Upper lobe of left lung (tissue), 6 donors: Measurements from ENCODE around the gene PHLDA1. TPM values are rescaled to one million over a fixed set of nuclear protein-coding genes. Genes with fewer than 3 reads are reported as not detected.

ENCODE experiments used
- ATAC-seq, 2 donors: fragments of 200-7000 bp; cut with Tn5 transposase; one replicate each; pipeline ENCODE4 v1.9.1; 2022; ENCODE audit warnings: mild to moderate bottlenecking in 2 of 2, moderate library complexity in 2 of 2; ENCODE audit not compliant: low FRiP score in 2 of 2
- DNase-seq, 2 donors: peaks; one replicate each; pipeline ENCODE4 v3.0.0-alpha.2; 2019 to 2020
- H3K27ac ChIP-seq, 4 donors: fragments of 200-600 bp; sonication (generic); one replicate each; pipeline ENCODE4 v1.5.1; 2016 to 2019
- H3K27me3 ChIP-seq, 4 donors: fragments of 200-600 bp; sonication (generic); one replicate each; pipeline ENCODE4 v1.5.1; 2017 to 2019
- H3K36me3 ChIP-seq, 4 donors: fragments of 200-600 bp; sonication (generic); one replicate each; pipeline ENCODE4 v1.5.1; 2016 to 2019
- H3K4me1 ChIP-seq, 4 donors: fragments of 200-600 bp; sonication (generic); one replicate each; pipeline ENCODE4 v1.5.1; 2018 to 2019
- H3K4me3 ChIP-seq, 4 donors: fragments of 200-600 bp; sonication (generic); one replicate each; pipeline ENCODE4 v1.5.1; 2017 to 2019; ENCODE audit warnings: mild to moderate bottlenecking in 2 of 4, moderate library complexity in 1 of 4
- H3K9me3 ChIP-seq, 4 donors: fragments of 200-600 bp; sonication (generic); one replicate each; pipeline ENCODE4 v1.5.1; 2018 to 2019
- EP300 ChIP-seq, 4 donors: sonication (generic); formaldehyde crosslinking; IDR thresholded peaks; one replicate each; pipeline ENCODE4 v1.5.1; 2017; ENCODE audit warnings: antibody characterized with exemption in 4 of 4, control low read depth in 2 of 4
- POLR2A ChIP-seq, 4 donors: fragments of 450-650 bp; IDR thresholded peaks; one replicate each; pipeline ENCODE4 v1.5.1; 2016 to 2017; ENCODE audit warnings: antibody characterized with exemption in 4 of 4, mild to moderate bottlenecking in 2 of 4
- POLR2AphosphoS5 ChIP-seq, 2 donors: sonication (generic); formaldehyde crosslinking; IDR thresholded peaks; one replicate each; pipeline ENCODE4 v1.5.1; 2017; ENCODE audit warnings: antibody characterized with exemption in 2 of 2
- WGBS, 2 donors: methylation state at CpG; one replicate each; pipeline ENCODE4 v1.1.5; 2017 to 2018; 5-methylcytosine and 5-hydroxymethylcytosine counted together
- total RNA-seq, 6 donors: library from RNA; depleted of rRNA in 4 of 6; stranded (reverse); fragments of >200 nt in 4 of 6; gene quantifications; one replicate each; pipeline versions ENCODE4 v1.1.0 to v1.2.1, GENCODE V29; 2016 to 2021
- TF ChIP-seq, protein P1 (sequence below), 6 experiments: fragments of 450-650 bp in 4 of 6; fragments of 200-600 bp in 2 of 6; sonication (generic) in 2 of 6; IDR thresholded peaks; one replicate each; pipeline ENCODE4 v1.5.1; 2016 to 2019; ENCODE audit warnings: antibody characterized with exemption in 6 of 6
- donor health status: DM: no; HTN: no; CAD: no; lungs with moderate emphysema.
- donor health status: DM: no; HTN: yes; CAD: no; lungs with severe emphysema.

Gene PHLDA1
- total RNA-seq, 6 donors from 2014 or later: 5.2 to 31.2 (median 14.0) TPM

DNA sequence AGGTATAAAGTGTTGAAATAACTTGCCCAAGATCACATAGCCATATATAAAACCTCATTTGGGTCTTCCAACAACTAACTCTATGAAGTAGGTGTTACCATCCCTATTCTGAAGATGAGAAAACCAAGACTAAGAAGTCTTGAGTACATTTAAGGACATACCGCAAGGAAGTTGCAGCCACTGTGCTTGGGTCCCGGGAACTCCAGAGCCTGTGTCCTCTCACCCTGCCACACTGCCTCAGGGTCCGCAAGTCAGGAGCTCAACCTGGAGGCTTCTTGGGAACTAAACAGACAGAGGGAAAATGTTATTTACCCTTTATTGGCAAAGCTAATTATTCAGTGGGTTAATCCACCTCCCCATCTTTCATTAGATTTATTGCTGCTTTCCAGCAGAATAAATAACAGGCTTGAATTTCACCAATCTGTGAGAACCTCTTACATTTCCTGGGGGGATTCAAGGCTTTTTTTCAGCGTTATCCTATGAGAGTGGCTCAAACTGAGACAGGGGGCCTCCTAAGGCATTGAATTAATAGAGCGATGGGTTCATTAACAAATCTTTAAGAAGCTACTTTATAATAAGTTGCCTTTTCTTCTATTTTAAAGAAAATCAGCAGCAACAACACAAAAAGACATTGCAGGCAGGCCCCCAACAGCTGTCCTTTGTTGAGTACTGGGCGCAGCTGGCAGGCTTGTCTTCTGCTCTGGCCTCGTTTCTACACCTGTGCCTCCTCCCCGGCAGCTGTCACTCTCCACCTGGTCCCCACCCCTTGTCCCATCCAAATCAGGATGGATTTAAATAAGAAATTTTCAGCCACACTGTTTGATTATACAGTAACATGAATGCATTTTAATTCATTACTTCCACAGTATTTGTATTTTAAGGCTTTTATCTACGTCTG, 25.3 kb downstream of the PHLDA1 start:
- Histone ChIP-seq H3K27me3 (no peaks in the 10 kb centered on the region), H3K27ac (no peak overlapping the region), H3K36me3 (no peaks in the 10 kb centered on the region), H3K4me1 (peaks cover 0 to 6% (median 0%) of the 10 kb centered on the region in 4 donors), H3K9me3 (no peaks in the 10 kb centered on the region), H3K4me3 (no peak overlapping the region)
- TF ChIP-seq EP300 (IDR thresholded peaks at IDR 0.05): no peak
- no peak for TF ChIP-seq POLR2AphosphoS5 (IDR thresholded peaks at IDR 0.05)
- TF ChIP-seq, protein P1, sequence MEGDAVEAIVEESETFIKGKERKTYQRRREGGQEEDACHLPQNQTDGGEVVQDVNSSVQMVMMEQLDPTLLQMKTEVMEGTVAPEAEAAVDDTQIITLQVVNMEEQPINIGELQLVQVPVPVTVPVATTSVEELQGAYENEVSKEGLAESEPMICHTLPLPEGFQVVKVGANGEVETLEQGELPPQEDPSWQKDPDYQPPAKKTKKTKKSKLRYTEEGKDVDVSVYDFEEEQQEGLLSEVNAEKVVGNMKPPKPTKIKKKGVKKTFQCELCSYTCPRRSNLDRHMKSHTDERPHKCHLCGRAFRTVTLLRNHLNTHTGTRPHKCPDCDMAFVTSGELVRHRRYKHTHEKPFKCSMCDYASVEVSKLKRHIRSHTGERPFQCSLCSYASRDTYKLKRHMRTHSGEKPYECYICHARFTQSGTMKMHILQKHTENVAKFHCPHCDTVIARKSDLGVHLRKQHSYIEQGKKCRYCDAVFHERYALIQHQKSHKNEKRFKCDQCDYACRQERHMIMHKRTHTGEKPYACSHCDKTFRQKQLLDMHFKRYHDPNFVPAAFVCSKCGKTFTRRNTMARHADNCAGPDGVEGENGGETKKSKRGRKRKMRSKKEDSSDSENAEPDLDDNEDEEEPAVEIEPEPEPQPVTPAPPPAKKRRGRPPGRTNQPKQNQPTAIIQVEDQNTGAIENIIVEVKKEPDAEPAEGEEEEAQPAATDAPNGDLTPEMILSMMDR (IDR thresholded peaks at IDR 0.05): no peak
- no peak for TF ChIP-seq POLR2A (IDR thresholded peaks at IDR 0.05)
- DNase-seq (no peak), ATAC-seq (no peak)
- 85 to 92% methylated on average over 9 of the region's 9 CpGs for WGBS, 2 donors

DNA sequence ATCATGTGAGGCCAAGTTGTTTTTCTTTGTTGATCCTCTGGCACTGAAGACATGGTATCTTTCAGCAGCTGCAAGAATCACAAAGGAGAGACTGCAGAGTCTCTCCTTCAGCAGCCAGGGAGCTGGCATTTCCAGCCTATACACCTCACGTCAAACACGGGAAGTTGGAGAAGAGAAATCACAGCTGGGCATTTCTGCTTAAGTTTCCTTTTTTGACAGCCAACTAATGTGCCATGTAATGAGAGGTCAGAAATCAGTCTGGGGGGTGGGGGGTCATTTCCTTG, 28.3 kb downstream of the PHLDA1 start:
- TF ChIP-seq, protein P1 (IDR thresholded peaks at IDR 0.05): no peak
- no peak for DNase-seq

DNA sequence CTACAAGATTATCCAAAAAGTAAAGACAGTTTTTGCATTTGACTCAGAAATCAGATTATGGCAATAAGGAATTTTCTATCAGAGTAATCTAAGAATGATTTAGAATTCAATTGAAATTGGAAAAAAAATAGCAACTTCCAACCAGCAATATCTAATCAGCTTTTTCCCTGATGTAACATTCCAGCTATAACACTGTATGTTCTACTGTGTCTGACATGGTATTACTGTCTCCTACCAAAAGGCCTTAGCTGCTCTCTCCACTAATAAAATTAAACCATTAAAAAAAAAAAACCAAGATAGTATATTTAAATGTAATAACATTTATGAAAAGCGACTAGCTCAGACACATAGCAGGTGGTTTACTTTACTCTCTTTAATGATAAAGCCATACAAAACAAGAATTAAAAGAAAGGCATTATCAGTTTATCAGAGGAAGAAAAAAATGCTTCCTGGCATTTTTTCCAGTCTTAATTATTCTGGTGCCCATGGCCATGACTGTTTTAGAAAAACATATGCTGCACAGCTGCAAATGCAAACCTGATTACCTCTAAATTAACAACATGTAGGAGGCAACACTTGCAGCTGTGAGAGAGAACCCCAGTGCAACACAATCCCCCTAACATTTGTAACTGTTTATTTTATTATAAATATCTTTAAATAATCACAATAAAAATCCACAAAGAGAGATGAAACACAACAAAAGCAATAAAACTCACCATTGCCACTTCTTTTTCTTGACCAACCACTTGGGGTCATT, 28.8 kb downstream of the PHLDA1 start:
- ATAC-seq: no peak
- DNase-seq: no peak
- Histone ChIP-seq H3K36me3 (no peaks in the 10 kb centered on the region), H3K27ac (no peak overlapping the region), H3K27me3 (no peaks in the 10 kb centered on the region), H3K4me1 (no peaks in the 10 kb centered on the region), H3K4me3 (no peak overlapping the region), H3K9me3 (no peaks in the 10 kb centered on the region)
- TF ChIP-seq POLR2AphosphoS5 (IDR thresholded peaks at IDR 0.05) (no peak), POLR2A (IDR thresholded peaks at IDR 0.05) (no peak), EP300 (IDR thresholded peaks at IDR 0.05) (no peak)
- TF ChIP-seq, protein P1 (IDR thresholded peaks at IDR 0.05): no peak
- WGBS, 2 donors: 73 to 81% methylated on average over 1 of the region's 1 CpG

More for the DNA sequence above, 28.3 kb downstream of the PHLDA1 start:
- Histone ChIP-seq H3K4me1 (no peaks in the 10 kb centered on the region), H3K27ac (no peak overlapping the region), H3K27me3 (no peaks in the 10 kb centered on the region), H3K9me3 (no peaks in the 10 kb centered on the region), H3K36me3 (no peaks in the 10 kb centered on the region), H3K4me3 (no peak overlapping the region)
- 47 to 76% methylated on average over 2 of the region's 2 CpGs for WGBS, 2 donors
- ATAC-seq: no peak

DNA sequence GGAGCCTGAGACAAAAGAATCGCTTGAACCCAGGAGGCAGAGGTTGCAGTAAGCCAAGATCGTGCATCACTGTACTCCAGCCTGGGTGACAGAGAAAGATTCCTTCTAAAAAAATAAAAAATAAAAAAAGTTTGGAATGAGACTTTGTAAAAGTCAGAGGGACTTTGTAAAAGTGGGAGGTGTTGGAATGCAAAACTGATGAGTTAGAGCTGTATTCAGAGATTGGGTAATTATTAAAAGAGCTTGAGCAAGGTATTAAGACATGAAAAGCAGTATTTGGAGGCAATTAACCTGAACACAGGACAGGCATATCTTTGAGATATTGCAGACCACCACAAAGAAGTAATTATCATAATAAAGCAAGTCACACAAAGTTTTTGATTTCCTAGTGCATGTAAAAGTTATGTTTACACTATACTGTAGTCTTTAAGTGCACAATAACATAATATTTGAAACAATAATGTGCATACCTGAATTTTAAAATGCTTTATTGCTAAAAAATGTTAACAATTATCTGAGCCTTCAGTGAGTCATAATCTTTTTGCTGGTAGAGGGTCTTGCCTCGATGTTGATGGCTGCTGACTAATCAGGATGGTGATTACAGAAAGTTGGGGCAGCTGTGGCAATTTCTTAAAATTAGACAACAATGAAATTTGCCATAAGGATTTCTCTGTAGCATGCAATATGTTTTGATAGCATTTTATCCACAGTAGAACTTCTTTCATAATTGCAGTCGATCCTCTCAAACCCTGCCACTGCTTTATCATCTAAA, 33.1 kb downstream of the PHLDA1 start:
- WGBS, 2 donors: 87% methylated on average over 4 of the region's 4 CpGs
- Histone ChIP-seq H3K27me3 (no peaks in the 10 kb centered on the region), H3K4me3 (no peak overlapping the region), H3K27ac (no peak overlapping the region), H3K9me3 (no peaks in the 10 kb centered on the region), H3K4me1 (no peaks in the 10 kb centered on the region), H3K36me3 (no peaks in the 10 kb centered on the region)
- DNase-seq (no peak), ATAC-seq (no peak)
- TF ChIP-seq EP300 (IDR thresholded peaks at IDR 0.05) (no peak), POLR2AphosphoS5 (IDR thresholded peaks at IDR 0.05) (no peak), POLR2A (IDR thresholded peaks at IDR 0.05) (no peak)
- TF ChIP-seq, protein P1 (IDR thresholded peaks at IDR 0.05): no peak
